Stimulated activated CD8-positive, alpha-beta memory T cell treated with anti-CD3 and anti-CD28 coated beads, Interleukin-4, amount 100 ng/mL, for 4 hours (primary cell): ENCODE measurements around the gene VTI1A.
"Not testable (repeated sequence)": the region's sequence is repeated elsewhere in the genome, so short reads cannot be mapped to it uniquely, and the experiment has no call there.

Experiments
- DNase-seq, 2 donors: peaks; one replicate each; pipeline ENCODE4 v3.0.0-alpha.2; 2020; ENCODE audit warnings: low read depth in 2 of 2, low spot score in 1 of 2

The VTI1A gene

GRCh38 chr10:112716076-112716475, 269.1 kb downstream of the VTI1A start:
- DNase-seq: no peak

- no peak for DNase-seq
These were observed 270.0 kb downstream of the VTI1A start for GRCh38 chr10:112716924-112717413.

DNA sequence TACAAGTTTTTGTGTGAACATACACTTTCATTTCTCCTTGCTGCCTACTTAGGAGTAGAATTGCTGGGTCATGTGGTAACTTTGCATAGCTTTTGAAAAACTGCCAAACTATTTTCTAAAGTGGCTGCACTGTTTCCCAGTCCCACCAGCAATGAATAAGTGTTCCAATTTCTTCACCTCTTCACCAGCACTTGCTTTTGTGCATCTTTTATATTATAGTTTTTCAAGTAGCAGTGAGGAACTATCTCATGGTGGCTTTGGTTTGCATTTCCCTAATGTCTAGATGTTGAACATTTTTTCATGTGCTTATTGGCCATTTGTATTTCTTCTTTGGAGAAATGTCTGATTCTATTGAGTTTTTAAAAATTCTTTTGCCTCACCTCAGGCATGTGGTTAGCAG, 273.2 kb downstream of the VTI1A start:
- DNase-seq: no peak

- no peak for DNase-seq
These were observed 274.2 kb downstream of the VTI1A start for GRCh38 chr10:112721080-112721698.

GRCh38 chr10:112722758-112723157, 275.7 kb downstream of the VTI1A start:
- DNase-seq: no peak

DNA sequence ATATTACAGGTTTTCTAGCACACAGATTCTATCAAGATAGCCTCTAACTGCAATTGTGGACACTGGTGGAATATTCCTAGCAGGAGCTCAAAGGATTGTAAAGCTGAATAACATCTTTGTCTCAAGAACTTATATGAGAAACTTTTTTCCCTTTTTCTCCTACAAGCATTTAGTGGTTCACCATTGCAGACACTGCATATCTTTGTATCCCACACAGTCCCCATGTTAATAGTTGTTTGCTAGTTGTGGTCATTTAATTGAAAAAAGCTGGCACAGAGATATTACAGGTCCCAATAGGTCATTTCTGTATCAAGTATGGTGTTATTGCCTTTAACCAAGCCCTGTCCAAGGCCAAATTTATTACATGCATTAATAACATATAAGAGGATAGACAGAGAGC, 276.9 kb downstream of the VTI1A start:
- DNase-seq: no peak

- no peak for DNase-seq
These were observed 277.5 kb downstream of the VTI1A start for GRCh38 chr10:112724404-112724991.

- no peak for DNase-seq
These were observed 281.3 kb downstream of the VTI1A start for GRCh38 chr10:112728118-112728883.

- DNase-seq: no peak
These were observed 282.0 kb downstream of the VTI1A start for GRCh38 chr10:112728997-112729396.

GRCh38 chr10:112731450-112731849, 284.4 kb downstream of the VTI1A start:
- not testable (repeated sequence) for DNase-seq

- DNase-seq: no peak
These were observed 285.4 kb downstream of the VTI1A start for GRCh38 chr10:112732277-112732921.

DNA sequence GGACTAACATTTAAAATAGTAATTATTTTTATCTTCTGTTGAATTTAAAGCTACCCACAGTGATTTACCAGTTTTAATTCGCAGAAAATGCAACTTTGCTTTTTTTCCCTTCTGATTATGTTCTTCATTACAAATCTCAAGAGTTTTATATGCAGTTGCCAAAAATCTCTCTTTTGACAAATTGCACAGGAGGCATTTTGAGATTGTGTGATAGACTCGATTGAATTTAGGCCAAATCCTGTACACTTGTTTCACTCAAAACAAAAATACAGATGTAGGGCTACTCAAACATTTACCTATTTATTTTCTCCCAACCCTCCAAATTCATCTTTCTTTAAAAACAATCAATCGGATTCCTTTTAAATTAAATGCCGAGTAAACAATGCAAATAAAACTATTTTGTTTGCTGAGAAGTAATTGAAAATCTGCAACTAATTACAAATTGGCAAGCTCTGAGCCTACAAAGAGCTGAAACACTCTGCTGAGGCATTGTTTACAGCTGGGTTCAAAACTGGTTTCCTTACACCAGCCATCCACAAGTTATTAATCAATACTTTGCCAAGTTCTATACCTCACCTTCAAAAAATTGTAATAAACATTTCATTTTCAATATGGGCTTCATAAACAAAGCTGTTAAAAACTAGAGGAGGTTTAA, 288.2 kb downstream of the VTI1A start:
- DNase-seq: no peak

DNA sequence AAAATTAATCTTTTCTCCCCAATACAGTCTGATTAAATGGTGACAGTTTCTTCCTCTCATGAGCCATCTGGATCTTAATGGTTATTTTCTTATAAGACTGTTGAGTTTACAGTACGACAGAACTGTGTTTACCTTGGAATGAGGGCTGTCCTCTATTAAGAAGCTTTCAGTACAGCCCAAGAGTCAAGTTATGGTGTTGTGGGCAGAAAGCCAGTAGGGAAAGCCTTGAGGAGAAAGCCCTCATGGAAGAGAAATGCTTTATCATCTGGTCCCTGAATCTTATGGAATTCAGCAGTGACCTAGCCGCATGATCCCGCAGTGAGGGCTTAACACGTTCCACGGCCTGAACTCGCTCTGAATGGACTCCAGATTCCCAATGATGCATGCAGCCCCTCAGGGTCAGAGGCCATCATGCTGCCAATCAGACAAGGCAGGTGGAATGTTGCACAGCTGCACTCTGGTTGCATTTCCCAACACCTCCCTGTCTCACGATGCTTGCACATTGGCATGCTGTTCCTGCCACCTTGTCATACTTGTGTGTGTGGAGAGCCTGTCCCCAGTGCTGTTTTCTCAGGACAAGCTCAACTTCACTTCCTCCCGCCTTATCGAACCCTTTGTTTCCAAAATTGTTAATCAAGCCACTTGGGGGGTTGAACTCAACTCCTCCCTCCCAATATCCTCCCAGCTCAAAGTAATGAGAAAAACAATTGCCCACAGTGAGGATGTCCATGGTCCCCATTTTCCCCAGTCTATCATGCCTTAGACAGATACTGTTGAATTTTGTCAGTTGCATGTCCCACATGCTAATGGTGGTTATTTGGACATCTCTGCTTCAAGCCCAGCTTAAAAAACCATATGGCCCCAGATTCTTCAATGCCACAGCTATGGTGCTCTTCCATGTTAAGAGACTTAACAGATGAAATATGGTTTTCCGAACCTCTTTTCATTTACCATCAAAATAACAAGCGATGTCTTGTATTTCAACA, 291.9 kb downstream of the VTI1A start:
- no peak for DNase-seq

DNA sequence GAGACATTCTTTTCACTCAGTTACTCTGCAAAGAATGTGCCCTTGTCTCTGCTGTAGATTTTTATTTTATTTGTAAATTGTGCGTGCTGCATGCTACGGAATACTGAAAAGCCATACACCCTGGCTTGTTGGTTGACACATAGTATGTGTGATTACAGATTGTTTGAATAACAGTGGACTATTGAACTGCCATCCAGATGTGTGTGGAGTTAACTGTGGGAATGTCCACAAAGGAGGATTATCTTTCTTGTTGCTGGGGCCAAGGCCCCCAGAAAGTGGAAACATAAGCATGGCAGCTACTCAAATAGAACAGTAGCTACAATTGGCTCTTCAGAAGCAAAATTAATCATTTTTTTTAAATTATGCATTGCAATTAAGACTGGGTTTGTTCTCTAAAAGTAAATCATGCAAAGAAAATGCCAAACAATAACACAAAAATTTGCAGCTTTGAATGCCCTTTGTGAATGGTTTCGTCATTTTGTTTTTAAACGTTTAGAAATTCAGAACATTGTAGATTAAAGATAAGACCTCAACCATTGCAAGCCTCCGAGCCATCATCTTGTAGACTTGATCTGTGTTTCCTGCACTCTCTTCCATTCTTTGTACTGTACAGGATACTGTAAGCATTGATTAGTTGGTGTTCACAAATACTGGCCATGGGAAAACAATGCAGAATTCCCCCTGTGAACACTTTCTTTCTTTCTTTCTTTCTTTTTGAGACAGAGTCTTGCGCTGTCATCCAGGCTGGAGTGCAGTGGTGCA, 292.8 kb downstream of the VTI1A start:
- DNase-seq: no peak

DNA sequence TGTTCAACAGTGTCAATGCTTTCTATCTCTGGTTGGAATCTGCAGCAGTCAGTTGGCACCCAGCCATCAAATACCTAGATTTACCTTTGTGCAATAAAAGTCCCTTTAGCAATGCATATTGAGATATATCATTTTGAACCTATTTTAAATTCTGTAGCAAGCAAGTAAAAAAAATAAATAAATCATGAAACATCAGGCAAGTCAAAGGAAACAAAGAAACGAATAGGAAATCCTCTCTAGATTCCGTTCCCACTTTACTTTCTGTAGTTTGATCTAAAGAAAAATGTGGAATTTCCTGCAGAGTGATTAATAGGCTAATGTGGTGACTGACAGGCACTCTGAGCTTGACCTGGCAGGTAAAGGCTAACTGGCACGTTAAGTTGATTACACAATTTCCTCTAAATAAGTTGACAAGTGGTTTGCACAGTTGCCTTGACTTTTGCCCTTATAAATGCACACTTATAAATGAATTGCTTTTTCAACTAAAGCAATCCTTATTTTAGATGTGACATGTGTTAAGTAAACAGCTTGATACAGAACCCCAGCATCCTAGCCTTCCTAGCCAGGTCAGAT, 294.9 kb downstream of the VTI1A start:
- no peak for DNase-seq

GRCh38 chr10:112744181-112745096, 297.4 kb downstream of the VTI1A start:
- DNase-seq: no peak

- no peak for DNase-seq
These were observed 299.3 kb downstream of the VTI1A start for GRCh38 chr10:112746329-112746728.
